ENCODE measurements around the gene NEMP1.
A peak's percentile ranks its signal among the peaks of the same experiment; 100 is the strongest.
"Not testable (repeated sequence)": the region's sequence is repeated elsewhere in the genome, so short reads cannot be mapped to it uniquely, and the experiment has no call there.

Gene NEMP1

DNA sequence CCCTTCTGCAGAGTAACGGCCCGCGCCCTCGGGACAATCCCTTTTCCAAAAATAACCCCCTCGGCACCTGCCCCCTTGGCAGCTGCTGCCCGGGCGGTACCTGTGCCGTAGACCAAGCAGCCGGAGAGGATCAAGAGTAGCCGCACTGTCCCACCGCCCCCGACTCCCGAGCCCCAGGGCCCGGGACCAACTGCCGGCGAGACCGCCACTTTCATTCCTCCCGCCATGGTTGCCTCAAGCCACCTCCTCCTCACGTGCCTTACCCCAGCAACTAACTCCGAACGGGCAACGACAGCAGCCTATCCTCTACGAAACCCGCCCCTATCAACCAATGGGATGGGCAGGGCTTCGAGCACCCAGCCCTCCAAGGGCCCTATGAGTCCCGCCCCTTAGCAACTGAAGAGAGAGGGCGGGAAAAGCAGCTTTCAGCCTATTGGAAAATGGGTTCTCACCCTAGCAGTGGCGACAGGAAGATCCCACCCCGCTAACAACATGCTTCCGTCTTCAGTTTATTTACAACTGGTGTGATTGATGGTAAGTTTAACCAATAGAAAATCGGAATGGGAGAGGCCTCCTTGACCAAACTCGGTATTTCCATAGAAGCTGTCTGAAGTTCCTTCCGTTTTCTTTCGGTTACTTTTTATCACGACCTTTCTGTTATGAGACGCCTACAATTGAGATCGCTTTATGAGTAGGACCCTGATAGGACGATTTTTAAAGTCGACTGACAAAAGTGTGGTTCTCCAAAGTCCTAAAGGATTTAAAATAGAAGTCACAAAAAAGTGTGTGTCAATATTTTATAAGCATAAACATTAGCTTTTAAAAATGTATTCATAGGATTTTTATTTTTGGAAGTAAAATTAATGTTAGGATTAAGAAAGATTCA, at the start of gene NEMP1:
TSS of gene NEMP1 (minus strand) at position 273 of the 886 bp plus-strand sequence. CDS start at position 227, 46 bp downstream.
- DNase-seq (ENCODE audit: low spot score): peak; percentile 99

- DNase-seq (ENCODE audit: low spot score): peak; percentile 91
Measured at GRCh38 chr12:57127726-57128518, 49.3 kb upstream of the NEMP1 start, which contains the start of gene LRP1. LRP1 (plus strand) TSS chr12:57128483; CDS start chr12:57128965, 482 bp downstream.

GRCh38 chr12:57127101-57127725, 48.6 kb upstream of the NEMP1 start:
- no peak for DNase-seq (ENCODE audit: low spot score)

- no peak for DNase-seq (ENCODE audit: low spot score)
Measured at GRCh38 chr12:57126561-57126960, 48.0 kb upstream of the NEMP1 start.

DNA sequence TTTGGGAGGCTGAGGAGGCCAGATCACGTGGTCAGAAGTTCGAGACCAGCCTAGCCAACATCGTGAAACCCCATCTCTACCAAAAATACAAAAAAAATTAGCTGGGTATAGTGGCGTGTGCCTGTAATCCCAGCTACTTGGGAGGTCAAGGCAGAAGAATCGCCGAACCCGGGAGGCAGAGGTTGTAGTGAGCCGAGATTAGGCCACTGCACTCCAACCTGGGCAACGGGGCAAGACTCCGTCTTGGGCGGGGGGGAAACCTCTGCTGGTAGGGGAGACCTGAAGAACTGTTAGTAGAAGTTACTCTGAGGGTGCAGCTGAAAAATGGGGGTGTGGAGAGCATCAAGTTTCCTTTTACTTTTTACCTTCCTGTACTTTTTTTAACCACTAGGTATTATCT, 47.5 kb upstream of the NEMP1 start:
- no peak for DNase-seq (ENCODE audit: low spot score)

DNA sequence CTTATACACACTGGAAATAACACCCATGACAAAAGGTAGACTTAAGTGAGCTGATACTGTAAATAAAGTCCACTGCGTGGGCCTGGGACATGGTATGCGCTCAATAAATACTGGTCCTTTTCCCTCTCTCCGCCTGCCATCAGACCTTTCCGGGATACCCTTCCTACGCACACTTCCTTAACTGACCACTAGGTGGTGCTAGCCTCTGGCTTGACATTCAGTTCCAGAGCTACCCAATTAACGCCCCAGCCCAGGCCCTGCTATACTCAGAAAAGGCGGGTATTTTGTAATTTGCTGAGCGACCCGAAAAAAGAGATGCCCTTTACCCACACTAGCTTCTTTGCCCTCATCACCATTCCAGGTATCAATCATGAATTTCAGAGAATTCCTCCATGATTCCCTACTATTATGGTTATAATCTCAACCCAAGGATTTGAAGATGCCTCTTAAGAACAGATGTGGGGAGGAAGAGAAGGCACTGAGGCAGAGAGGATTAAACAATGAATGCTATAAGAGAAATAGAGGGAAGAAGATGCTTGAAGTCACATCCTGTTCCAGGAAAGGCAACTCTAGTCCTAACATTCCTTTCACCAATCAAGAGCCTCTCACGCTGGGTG, 45.8 kb upstream of the NEMP1 start:
- DNase-seq (ENCODE audit: low spot score): peak; percentile 75

- no peak for DNase-seq (ENCODE audit: low spot score)
Measured at GRCh38 chr12:57123813-57124212, 45.2 kb upstream of the NEMP1 start.

- not testable (repeated sequence) for DNase-seq (ENCODE audit: low spot score)
Measured at GRCh38 chr12:57120718-57121117, 42.1 kb upstream of the NEMP1 start.

DNA sequence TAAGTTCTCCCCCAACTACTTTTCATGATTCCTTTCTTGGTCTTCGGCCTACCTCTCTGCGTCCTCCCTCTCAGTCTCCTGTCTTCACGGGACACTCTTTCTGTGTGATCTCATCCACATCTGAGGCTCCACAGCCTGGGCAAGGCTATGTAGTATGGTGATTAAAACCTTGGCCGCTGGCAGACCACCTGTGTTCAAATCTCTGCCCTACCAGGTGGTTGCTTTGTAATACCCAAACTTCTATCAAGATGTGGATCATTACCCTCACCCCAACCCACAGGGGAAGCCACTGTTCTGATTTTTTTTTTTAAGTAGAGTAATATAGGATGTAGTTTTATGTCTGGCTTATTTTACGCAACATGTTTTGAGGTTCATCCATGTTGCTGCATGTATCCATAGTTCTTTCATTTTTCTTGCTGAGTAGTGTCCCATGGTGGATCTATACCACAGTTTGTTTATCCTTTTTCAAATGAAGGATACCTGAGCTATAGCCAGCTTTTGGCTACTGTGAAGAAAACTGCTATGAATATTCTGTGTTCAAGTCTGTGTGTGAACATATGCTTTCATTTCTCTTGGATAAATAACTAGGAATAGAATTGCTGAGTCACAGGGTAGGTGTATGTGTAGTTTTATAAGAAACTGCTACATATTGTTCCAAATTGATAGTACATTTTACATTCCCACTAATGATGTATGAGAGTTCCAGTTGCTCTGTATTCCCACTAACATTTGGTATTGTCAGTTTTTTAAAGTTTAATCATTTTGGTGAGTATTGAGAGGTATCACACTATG, 40.9 kb upstream of the NEMP1 start:
- no peak for DNase-seq (ENCODE audit: low spot score)

DNA sequence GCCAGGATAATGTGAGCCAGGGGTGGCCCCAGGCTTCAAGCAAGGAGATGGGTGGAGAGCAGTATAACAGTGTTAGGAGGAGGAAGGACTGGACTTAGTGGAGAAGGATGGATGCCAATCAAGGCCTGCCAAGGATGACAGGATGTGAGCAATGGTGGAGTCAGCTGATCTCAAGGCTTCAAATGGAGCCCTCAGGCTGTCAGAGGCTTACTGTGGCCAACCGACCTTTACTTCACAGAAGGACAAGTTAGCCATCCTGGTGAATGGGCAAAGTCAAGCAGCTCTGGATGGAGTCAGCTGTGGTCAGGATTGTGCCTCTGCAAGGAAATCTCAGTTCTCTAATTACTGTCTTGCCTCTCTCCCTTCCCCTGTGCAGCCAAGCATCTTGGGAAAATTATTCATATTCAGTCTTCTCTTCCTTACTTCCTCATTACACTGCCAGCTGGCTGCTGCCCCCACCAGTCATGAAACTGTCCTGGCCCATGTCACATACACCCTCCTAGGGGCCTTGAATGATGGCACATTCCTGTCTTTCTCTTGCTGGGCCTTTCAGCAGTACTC, 40.2 kb upstream of the NEMP1 start:
- no peak for DNase-seq (ENCODE audit: low spot score)

GRCh38 chr12:57116580-57117281, 38.1 kb upstream of the NEMP1 start:
- DNase-seq (ENCODE audit: low spot score): no peak

DNA sequence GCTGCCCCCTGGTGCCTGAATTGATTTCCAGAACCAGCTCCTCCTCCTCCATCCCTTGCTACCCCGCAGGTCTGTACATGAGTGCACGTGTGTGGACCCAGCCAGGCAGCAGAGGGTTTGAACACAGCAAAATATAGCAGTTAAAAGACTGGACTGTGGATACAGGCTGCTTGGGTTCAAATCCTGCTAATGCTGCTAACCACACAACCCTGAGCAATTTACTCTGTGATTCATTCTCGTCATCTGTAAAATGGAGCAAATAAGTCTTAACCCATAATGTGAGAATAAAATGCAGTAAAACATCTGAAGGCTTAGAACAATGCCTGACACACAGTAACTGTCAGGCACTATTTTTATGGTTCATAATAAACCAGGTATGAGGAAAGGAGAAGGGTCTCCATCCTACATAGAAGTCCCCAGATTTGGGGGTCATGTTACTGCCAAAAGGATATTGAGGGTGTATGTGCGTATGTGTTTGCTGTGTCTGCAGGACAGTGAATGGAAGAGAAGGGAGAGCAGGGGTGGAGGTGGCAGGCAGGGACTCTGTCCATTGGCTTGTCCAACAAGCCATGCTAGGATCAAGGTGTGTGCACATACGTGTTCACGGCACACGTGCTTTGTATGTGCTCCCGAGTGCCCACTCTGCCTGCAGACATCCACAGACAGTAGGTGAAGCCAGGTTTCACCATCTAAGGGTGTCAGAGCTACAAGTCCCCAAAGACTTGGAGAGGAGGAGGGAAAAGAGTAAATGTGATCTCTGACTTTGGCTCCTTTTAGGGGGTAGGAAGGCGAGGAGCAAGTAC, 34.1 kb upstream of the NEMP1 start:
- DNase-seq (ENCODE audit: low spot score): no peak

GRCh38 chr12:57111031-57111734, 32.6 kb upstream of the NEMP1 start, which contains the start of gene STAT6:
STAT6 (minus strand) TSS chr12:57111362; CDS start chr12:57108278, 3,084 bp downstream.
- DNase-seq (ENCODE audit: low spot score): peak; percentile 78

- peak; percentile 45 for DNase-seq (ENCODE audit: low spot score)
Measured at GRCh38 chr12:57110104-57111030, 31.8 kb upstream of the NEMP1 start.

DNA sequence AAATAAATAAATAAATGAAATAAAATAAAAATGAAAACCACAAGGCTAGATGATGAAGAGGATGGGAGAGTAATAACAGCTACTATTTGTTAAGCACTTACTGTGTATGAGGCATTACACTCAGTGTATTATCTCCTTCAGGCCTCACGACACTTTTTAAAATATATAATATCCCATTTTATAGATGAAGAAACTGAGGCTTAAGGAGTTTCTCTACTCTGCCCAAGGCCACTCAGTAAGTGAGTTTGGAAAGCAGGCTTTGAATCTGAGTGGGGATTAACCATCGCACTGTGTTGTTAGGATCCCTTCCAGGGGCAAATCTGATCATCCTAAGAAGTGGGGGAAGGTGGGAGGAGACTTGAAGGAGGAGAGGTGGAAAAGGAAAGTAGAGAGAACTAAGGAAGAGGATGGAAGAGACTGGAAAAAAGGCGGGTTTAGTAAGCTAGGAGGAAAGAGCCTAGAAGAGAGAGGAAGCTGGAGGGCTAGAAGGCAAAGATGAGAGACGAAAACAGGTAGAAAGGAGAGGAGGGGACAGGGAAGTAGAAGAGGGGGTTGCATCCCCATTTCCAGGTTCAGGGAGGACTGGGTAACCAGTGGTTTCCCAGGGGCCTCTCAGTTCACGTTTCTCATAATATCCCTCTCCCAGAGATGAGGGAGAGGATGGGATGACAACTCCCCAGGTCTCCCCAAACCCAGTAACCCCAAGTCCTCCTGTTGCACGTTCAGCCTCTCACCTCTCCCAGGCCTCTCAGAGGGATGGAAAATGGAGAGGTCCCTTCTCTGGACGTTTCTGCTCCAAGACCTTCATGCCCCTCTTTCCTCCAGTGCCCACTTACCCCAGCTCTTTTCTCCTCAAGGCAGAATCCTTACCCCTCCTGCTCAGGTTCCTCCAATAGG, 30.9 kb upstream of the NEMP1 start:
- DNase-seq (ENCODE audit: low spot score): peak; percentile 5

DNA sequence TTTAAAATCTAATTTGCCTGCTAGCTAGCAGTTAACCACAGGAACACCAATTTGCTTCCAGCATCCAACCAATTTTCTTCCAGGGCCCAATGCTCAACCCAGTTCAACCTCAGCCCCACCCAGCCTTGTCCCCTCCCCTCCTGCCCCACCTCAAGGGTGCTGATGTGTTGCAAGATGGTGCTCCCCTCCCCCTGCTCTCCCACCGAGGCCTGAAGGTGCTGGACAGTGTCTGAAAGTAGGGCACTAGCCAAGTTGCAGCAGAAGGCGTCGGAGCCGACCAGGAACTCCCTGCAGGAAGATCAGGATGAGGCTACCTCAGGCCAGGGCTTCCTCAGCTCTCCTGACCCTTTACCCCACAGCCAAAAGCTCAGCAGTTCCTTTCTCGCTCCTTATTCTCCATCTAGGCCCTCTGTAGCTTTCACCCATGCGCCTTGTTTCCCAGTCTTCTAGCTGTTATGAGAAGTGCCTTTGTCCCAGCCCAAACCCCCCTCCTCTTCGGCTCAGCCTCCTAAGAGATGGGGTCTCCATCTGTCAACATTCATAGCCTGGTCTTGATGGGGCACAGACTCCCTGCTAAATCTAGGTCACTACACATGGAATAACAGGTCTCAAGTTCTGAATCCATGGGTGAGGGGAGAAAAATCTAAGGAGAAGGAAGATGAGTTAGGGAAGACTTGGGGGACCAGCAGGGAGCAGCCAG, 29.0 kb upstream of the NEMP1 start:
- no peak for DNase-seq (ENCODE audit: low spot score)

All from hepatic stellate cell (primary cell).